HepG2 (cell line): Measurements from ENCODE around the gene SBNO2. TPM values are rescaled to one million over a fixed set of nuclear protein-coding genes. Genes with fewer than 3 reads are reported as not detected.

Source experiments
- ATAC-seq: fragments of 200-7000 bp; cut with Tn5 transposase; 3 replicates; pipeline ENCODE4 v1.9.1; 2020; ENCODE audit warnings: mild to moderate bottlenecking, moderate library complexity
- BruUV-seq: library from RNA; stranded (reverse); fragments of 400-500 nt; replicated peaks from 2 replicates; lab custom pipeline; 2021; lab: Mats Ljungman, UMichigan
- CTCF ChIA-PET: fragments of 300-600 bp; formaldehyde crosslinking; extraction: SDS; loops from one replicate; lab custom pipeline; 2021; ENCODE audit warnings: low total read pairs, inconsistent platforms, low intra/inter-chr PET ratio; lab: Yijun Ruan, JAX
- POLR2A ChIA-PET: fragments of 350-600 bp; sonication (Branson Sonifier 250); formaldehyde crosslinking; loops from one replicate; lab custom pipeline; 2020; ENCODE audit warnings: antibody characterized with exemption, inconsistent platforms; lab: Yijun Ruan, JAX
- DNase-seq: peaks from one replicate; pipeline ENCODE4 v3.0.0-alpha.2; 2015; ENCODE audit warnings: low spot score
- FAIRE-seq: peaks from 3 replicates; lab custom pipeline; 2011; peaks lifted over from hg19 to GRCh38; lab: Jason Lieb, UNC
- H2AFZ ChIP-seq: one replicate; pipeline ENCODE4 v1.6.1; 2011; ENCODE audit warnings: low read length, inconsistent platforms
- H3K27ac ChIP-seq: fragments of 300-600 bp; 3 replicates; pipeline ENCODE4 v1.8.0; 2011; ENCODE audit warnings: mixed run types, mild to moderate bottlenecking, mixed read lengths, low read length, inconsistent platforms; ENCODE audit not compliant: insufficient read depth; ENCODE audit errors: extremely low read length
- H3K27me3 ChIP-seq, 2 experiments: fragments of 200-600 bp in 1 of 2; 2 replicates in 1 of 2; 3 replicates in 1 of 2; pipeline versions ENCODE4 v1.6.0 to v1.8.0; 2011; ENCODE audit warnings: low read length in 2 of 2, mild to moderate bottlenecking in 2 of 2, moderate library complexity in 2 of 2, inconsistent platforms in 1 of 2; ENCODE audit not compliant: insufficient read depth in 2 of 2, control insufficient read depth in 1 of 2
- H3K36me3 ChIP-seq, 2 experiments: fragments of 200-600 bp in 1 of 2; replicated peaks in 1 of 2; 2 replicates in 1 of 2; 3 replicates in 1 of 2; pipeline versions ENCODE4 v1.5.1 to v1.8.0; 2011; ENCODE audit warnings: low read length in 2 of 2, inconsistent platforms in 1 of 2; ENCODE audit not compliant: insufficient read depth in 2 of 2, control insufficient read depth in 1 of 2
- H3K4me1 ChIP-seq: 2 replicates; pipeline ENCODE4 v1.5.1; 2012; ENCODE audit warnings: low read length, inconsistent platforms; ENCODE audit not compliant: insufficient read depth
- H3K4me2 ChIP-seq: 2 replicates; pipeline ENCODE4 v1.6.0; 2011; ENCODE audit warnings: low read depth, low read length, inconsistent platforms
- H3K4me3 ChIP-seq, 3 experiments: fragments of 200-600 bp in 1 of 3; sonication (generic), shearing (Covaris generic) in 1 of 3; replicated peaks in 1 of 3; 2 replicates each; pipeline ENCODE4 v1.5.1; 2011 to 2016; ENCODE audit warnings: low read length in 3 of 3, inconsistent platforms in 2 of 3, low read depth in 2 of 3, mild to moderate bottlenecking in 2 of 3, control low read depth in 1 of 3, mixed read lengths in 1 of 3; ENCODE audit not compliant: insufficient read depth in 1 of 3
- H3K79me2 ChIP-seq: one replicate; pipeline ENCODE4 v1.6.1; 2011; ENCODE audit warnings: low read length, inconsistent platforms; ENCODE audit not compliant: insufficient read depth
- H3K9ac ChIP-seq: 2 replicates; pipeline ENCODE4 v1.6.0; 2011; ENCODE audit warnings: mild to moderate bottlenecking, low read depth, low read length, inconsistent platforms; ENCODE audit not compliant: insufficient read depth
- H3K9me3 ChIP-seq: 2 replicates; pipeline ENCODE4 v1.5.1; 2012; ENCODE audit warnings: mild to moderate bottlenecking, low read length
- H4K20me1 ChIP-seq: 2 replicates; pipeline ENCODE4 v1.6.0; 2011; ENCODE audit warnings: inconsistent platforms, mild to moderate bottlenecking, low read length, moderate library complexity; ENCODE audit not compliant: insufficient read depth
- ETV5 ChIP-seq: IDR thresholded peaks from 2 replicates; pipeline ENCODE4 v1.6.1; 2018; ENCODE audit warnings: missing biosample characterization, missing genetic modification reagents, inconsistent platforms, borderline replicate concordance
- HMGXB4 ChIP-seq, 2 experiments: sonication (generic) in 1 of 2; formaldehyde crosslinking in 1 of 2; IDR thresholded peaks; 2 replicates each; pipeline versions ENCODE4 v1.4.0 to v1.6.1; 2018 to 2020; ENCODE audit warnings: missing genetic modification reagents in 2 of 2, borderline replicate concordance in 1 of 2, low read depth in 1 of 2, mild to moderate bottlenecking in 1 of 2, missing biosample characterization in 1 of 2
- HNRNPL ChIP-seq: fragments of 200-400 bp; formaldehyde crosslinking; IDR thresholded peaks from 2 replicates; pipeline ENCODE4 v1.6.1; 2017; ENCODE audit warnings: mild to moderate bottlenecking, low read depth, low read length
- KDM6A ChIP-seq: IDR thresholded peaks from 2 replicates; pipeline ENCODE4 v1.6.1; 2016; ENCODE audit warnings: low read depth
- MAF1 ChIP-seq: sonication (generic); formaldehyde crosslinking; IDR thresholded peaks from 2 replicates; pipeline ENCODE4 v1.5.0; 2020; ENCODE audit warnings: missing genetic modification reagents, borderline replicate concordance
- NCOA1 ChIP-seq: sonication (generic); formaldehyde crosslinking; IDR thresholded peaks from 2 replicates; pipeline ENCODE4 v1.9.0; 2021; ENCODE audit warnings: missing genetic modification reagents
- PLRG1 ChIP-seq: fragments of 450-650 bp; conservative IDR thresholded peaks from 2 replicates; pipeline ENCODE4 v1.6.1; 2016
- RXRB ChIP-seq: IDR thresholded peaks from 2 replicates; pipeline ENCODE4 v1.6.1; 2016; ENCODE audit warnings: borderline replicate concordance, missing genetic modification reagents, missing compliant biosample characterization
- SIX1 ChIP-seq: sonication (generic); formaldehyde crosslinking; IDR thresholded peaks from 2 replicates; pipeline ENCODE4 v1.4.0; 2020; ENCODE audit warnings: missing genetic modification reagents, borderline replicate concordance
- SPEN ChIP-seq: sonication (generic); formaldehyde crosslinking; IDR thresholded peaks from 2 replicates; pipeline ENCODE4 v1.5.1; 2020; ENCODE audit warnings: low read depth, mild to moderate bottlenecking, missing genetic modification reagents
- TEAD3 ChIP-seq: optimal IDR thresholded peaks from 2 replicates; pipeline ENCODE3; 2016; ENCODE audit warnings: borderline replicate concordance
- ZBTB20 ChIP-seq: sonication (generic); formaldehyde crosslinking; IDR thresholded peaks from 2 replicates; pipeline ENCODE4 v1.8.1; 2023; ENCODE audit warnings: missing genetic modification reagents, low read depth, mild to moderate bottlenecking, borderline replicate concordance
- ZBTB21 ChIP-seq: sonication (generic); formaldehyde crosslinking; IDR thresholded peaks from 2 replicates; pipeline ENCODE4 v1.4.0; 2020; ENCODE audit warnings: missing genetic modification reagents
- ZNF121 ChIP-seq: sonication (generic); formaldehyde crosslinking; IDR thresholded peaks from 2 replicates; pipeline ENCODE4 v1.5.0; 2020; ENCODE audit warnings: mild to moderate bottlenecking, missing genetic modification reagents
- ZNF17 ChIP-seq: sonication (generic); formaldehyde crosslinking; IDR thresholded peaks from 2 replicates; pipeline ENCODE4 v1.5.0; 2020; ENCODE audit warnings: mild to moderate bottlenecking, missing genetic modification reagents
- ZNF280D ChIP-seq: sonication (generic); formaldehyde crosslinking; IDR thresholded peaks from 2 replicates; pipeline ENCODE4 v1.5.1; 2020; ENCODE audit warnings: mild to moderate bottlenecking, missing genetic modification reagents
- ZNF296 ChIP-seq: sonication (generic); formaldehyde crosslinking; conservative IDR thresholded peaks from 2 replicates; pipeline ENCODE4 v1.5.0; 2020; ENCODE audit warnings: mild to moderate bottlenecking, missing genetic modification reagents
- ZNF510 ChIP-seq: sonication (generic); formaldehyde crosslinking; IDR thresholded peaks from 2 replicates; pipeline ENCODE4 v1.4.0; 2020; ENCODE audit warnings: low read depth, mild to moderate bottlenecking, missing genetic modification reagents
- ZNF619 ChIP-seq: sonication (generic); formaldehyde crosslinking; IDR thresholded peaks from 2 replicates; pipeline ENCODE4 v1.4.0; 2020; ENCODE audit warnings: mild to moderate bottlenecking, missing genetic modification reagents
- WGBS: methylation state at CpG from one replicate; pipeline ENCODE4 v1.1.6; 2017; ENCODE audit warnings: low lambda C conversion rate; 5-methylcytosine and 5-hydroxymethylcytosine counted together
- in situ Hi-C: cut with HindIII; loops from 2 replicates; pipeline ENCODE4 v1.10.0; 2017; ENCODE audit warnings: low pct_unique_long_range_greater_than_20kb; ENCODE audit not compliant: extremely low pct_ligation_motif_present
- intact Hi-C: fragments of 100-400 bp; cut with micrococcal nuclease; formaldehyde crosslinking; loops from one replicate; pipeline ENCODE4 v1.10.0; 2022; ENCODE audit not compliant: unreplicated experiment
- polyA plus RNA-seq, 8 experiments: library from polyadenylated mRNA; depleted of rRNA in 3 of 8; stranded (reverse) in 7 of 8; unstranded in 1 of 8; fragments of >200 nt; fragmentation: Illumina TruSeq in 4 of 8; extraction: Trizol in 4 of 8; gene quantifications; 2 replicates each; pipeline versions ENCODE4 v1.2.1 to v1.2.3, GENCODE V29; 2011 to 2016; ENCODE audit warnings: low read depth in 4 of 8, missing spikeins in 1 of 8, mixed read lengths in 1 of 8; ENCODE audit not compliant: insufficient read depth in 1 of 8
- total RNA-seq, 5 experiments: library from RNA; depleted of rRNA; stranded (reverse); fragments of >200 nt; fragmentation: Illumina TruSeq; extraction: Trizol; gene quantifications; 2 replicates each; pipeline ENCODE4 v1.2.3, GENCODE V29; 2016; ENCODE audit warnings: low read depth in 1 of 5
- TF ChIP-seq, protein P1 (sequence below): IDR thresholded peaks from 2 replicates; pipeline ENCODE4 v1.6.1; 2016; ENCODE audit warnings: missing genetic modification reagents, missing compliant biosample characterization

The SBNO2 gene
- total and polyA plus RNA-seq, 2 of the 13 experiments (the other 11 are each of a cell fraction or from before 2014, with no cell fraction given) = 8.6 to 10.4 TPM

DNA sequence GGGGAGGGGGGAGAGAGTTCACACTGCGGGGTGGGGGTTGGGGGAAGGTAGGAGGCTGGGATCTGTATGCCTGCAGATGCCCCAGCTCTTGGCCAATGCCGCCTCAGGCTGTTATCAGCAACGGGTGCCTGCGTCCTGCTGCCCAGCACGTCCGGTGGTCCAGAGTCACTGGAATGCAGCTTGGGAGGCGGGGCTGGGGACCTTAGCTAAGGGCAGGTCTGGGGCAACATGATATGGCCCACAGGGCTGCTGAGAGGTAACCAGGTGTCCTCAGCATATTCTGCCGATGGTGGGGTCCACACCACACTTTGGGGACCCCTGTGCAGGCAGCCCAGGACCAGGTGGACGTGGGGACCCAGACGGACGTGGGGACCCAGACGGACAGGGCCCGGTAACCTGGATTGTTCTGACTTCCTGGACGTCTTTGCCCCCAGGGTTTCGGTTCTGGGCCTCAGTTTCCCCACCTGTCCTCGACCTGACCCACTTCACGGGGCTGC lies 107.8 kb downstream of the SBNO2 start:
- Histone ChIP-seq H3K4me2 (peak overlapping the region; percentile 86), H3K79me2 (no peaks in the 10 kb centered on the region), H2AFZ (no peak overlapping the region), H3K36me3 (no peaks in the 10 kb centered on the region), H3K27ac (no peak overlapping the region), H3K4me1 (peaks cover 37% of the 10 kb centered on the region), H3K9me3 (no peaks in the 10 kb centered on the region), H3K27me3 (no peaks in the 10 kb centered on the region), H4K20me1 (no peaks in the 10 kb centered on the region), H3K4me3 (peak overlapping the region; percentile 71 to 78 (median 77)), H3K9ac (peak overlapping the region; percentile 54; the same call in 1 of the 2 replicates)
- DNase-seq = peak; percentile 61
- BruUV-seq = no TSS peak
- intact Hi-C loops (no loop called here), in situ Hi-C loops (loop anchor here (5.0 kb wide), 1 partner anchor 36 kb away; the partner anchor contains the start of gene GPX4)
- ChIA-PET POLR2A (interaction anchor here (0.6 to 2.7 kb wide), 12 partner anchors 9 to 121 kb away, joined by 3 to 10 read pairs (median 4); partner anchors contain the start of genes ABCA7 and GPX4), CTCF (no interaction called here)
- ATAC-seq = peak; percentile 58
- WGBS = 0% methylated on average over 7 of the region's 17 CpGs
- no peak for FAIRE-seq
- TF ChIP-seq ZNF121 (CRISPR knock-in tag) (peak; percentile 89), RXRB (CRISPR knock-in tag) (peak; percentile 37; the same call in 1 of the 2 replicates), MAF1 (CRISPR knock-in tag) (no peak), PLRG1 (no peak), ZNF619 (CRISPR knock-in tag) (no peak), ZNF280D (CRISPR knock-in tag) (0 out of 2 replicates have a peak, but pooled peaks have one; percentile 5), HMGXB4 (CRISPR knock-in tag; IDR thresholded peaks at IDR 0.05; ENCODE audit: borderline replicate concordance in 1 of 2, low read depth in 1 of 2) (0 out of 4 replicates have a peak, but pooled peaks of 1 of the 2 experiments have one; percentile 44), TEAD3 (CRISPR knock-in tag) (peak; percentile 94), KDM6A (no peak), SIX1 (peak; percentile 69; the same call in 1 of the 2 replicates), ZBTB20 (peak; percentile 61; the same call in 1 of the 2 replicates), NCOA1 (CRISPR knock-in tag) (0 out of 2 replicates have a peak, but pooled peaks have one; percentile 49), SPEN (CRISPR knock-in tag) (peak; percentile 20; the same call in 1 of the 2 replicates), HNRNPL (peak; percentile 47; the same call in 1 of the 2 replicates), ZBTB21 (CRISPR knock-in tag) (no peak), ZNF296 (no peak), ZNF17 (CRISPR knock-in tag) (no peak), ETV5 (peak; percentile 73; the same call in 1 of the 2 replicates), ZNF510 (CRISPR knock-in tag) (peak; percentile 77; the same call in 1 of the 2 replicates)
- TF ChIP-seq, protein P1, sequence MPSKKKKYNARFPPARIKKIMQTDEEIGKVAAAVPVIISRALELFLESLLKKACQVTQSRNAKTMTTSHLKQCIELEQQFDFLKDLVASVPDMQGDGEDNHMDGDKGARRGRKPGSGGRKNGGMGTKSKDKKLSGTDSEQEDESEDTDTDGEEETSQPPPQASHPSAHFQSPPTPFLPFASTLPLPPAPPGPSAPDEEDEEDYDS (CRISPR knock-in tag) = peak; percentile 75
